Liver (tissue), 9 donors: ENCODE data around the gene OGFR. TPM values are rescaled to one million over a fixed set of nuclear protein-coding genes. Genes with fewer than 3 reads are reported as not detected.
A peak's percentile ranks its signal among the peaks of the same experiment; 100 is the strongest.

Source experiments
- DNase-seq: peaks from one replicate; pipeline ENCODE4 v3.0.0-alpha.2; 2017; ENCODE audit warnings: low spot score
- H3K27ac ChIP-seq, 2 donors: one replicate each; pipeline ENCODE4 v1.7.0; 2013; ENCODE audit warnings: inconsistent platforms in 2 of 2, low read length in 2 of 2, control low read depth in 1 of 2, low read depth in 1 of 2, mild to moderate bottlenecking in 1 of 2
- H3K27me3 ChIP-seq, 4 donors: one replicate each; pipeline versions ENCODE4 v1.6.1 to v1.7.0; 2013; ENCODE audit warnings: low read length in 3 of 4, inconsistent platforms in 1 of 4, mild to moderate bottlenecking in 1 of 4, moderate library complexity in 1 of 4; ENCODE audit not compliant: control insufficient read depth in 4 of 4, insufficient read depth in 4 of 4
- H3K36me3 ChIP-seq, 4 donors: one replicate each; pipeline versions ENCODE4 v1.6.1 to v1.7.0; 2013; ENCODE audit warnings: low read length in 3 of 4, mild to moderate bottlenecking in 3 of 4, low read depth in 1 of 4, moderate library complexity in 1 of 4; ENCODE audit not compliant: control insufficient read depth in 4 of 4, insufficient read depth in 3 of 4
- H3K4me1 ChIP-seq, 4 donors: one replicate each; pipeline versions ENCODE4 v1.6.1 to v1.7.0; 2013; ENCODE audit warnings: low read length in 3 of 4, mild to moderate bottlenecking in 3 of 4, moderate library complexity in 1 of 4; ENCODE audit not compliant: control insufficient read depth in 4 of 4, insufficient read depth in 4 of 4
- H3K4me3 ChIP-seq, 3 donors: one replicate each; pipeline versions ENCODE4 v1.6.1 to v1.7.0; 2013; ENCODE audit warnings: low read length in 3 of 3, control low read depth in 1 of 3, low read depth in 1 of 3, mild to moderate bottlenecking in 1 of 3
- H3K9ac ChIP-seq, 2 donors: one replicate each; pipeline ENCODE4 v1.7.0; 2013; ENCODE audit warnings: low read length in 2 of 2, mild to moderate bottlenecking in 2 of 2, moderate library complexity in 2 of 2, control low read depth in 1 of 2, low read depth in 1 of 2
- H3K9me3 ChIP-seq, 4 donors: one replicate each; pipeline versions ENCODE4 v1.6.1 to v1.7.0; 2013; ENCODE audit warnings: low read length in 3 of 4; ENCODE audit not compliant: control insufficient read depth in 4 of 4
- EGR1 ChIP-seq, 2 donors: IDR thresholded peaks; 2 replicates each; pipeline ENCODE4 v1.6.1; 2016 to 2018; ENCODE audit warnings: antibody characterized with exemption in 2 of 2, low read depth in 2 of 2
- FOXA1 ChIP-seq: IDR thresholded peaks from 2 replicates; pipeline ENCODE4 v1.6.1; 2016; ENCODE audit warnings: antibody characterized with exemption
- FOXA2 ChIP-seq: IDR thresholded peaks from 2 replicates; pipeline ENCODE4 v1.6.1; 2016; ENCODE audit warnings: antibody characterized with exemption
- GABPA ChIP-seq, 2 donors: IDR thresholded peaks in 1 of 2; conservative IDR thresholded peaks in 1 of 2; 2 replicates each; pipeline ENCODE4 v1.6.1; 2016; ENCODE audit warnings: antibody characterized with exemption in 2 of 2, mild to moderate bottlenecking in 1 of 2, moderate library complexity in 1 of 2
- HNF4A ChIP-seq, 2 donors: conservative IDR thresholded peaks; 2 replicates each; pipeline ENCODE4 v1.6.1; 2016; ENCODE audit warnings: antibody characterized with exemption in 2 of 2, mild to moderate bottlenecking in 2 of 2
- HNF4G ChIP-seq: IDR thresholded peaks from 2 replicates; pipeline ENCODE4 v1.6.1; 2016; ENCODE audit warnings: antibody characterized with exemption
- JUND ChIP-seq, 2 donors: IDR thresholded peaks; 2 replicates each; pipeline ENCODE4 v1.6.1; 2016; ENCODE audit warnings: antibody characterized with exemption in 2 of 2
- NR2F2 ChIP-seq: IDR thresholded peaks from 2 replicates; pipeline ENCODE4 v1.6.1; 2016; ENCODE audit warnings: antibody characterized with exemption
- RAD21 ChIP-seq, 2 donors: IDR thresholded peaks; 2 replicates each; pipeline ENCODE4 v1.6.1; 2016; ENCODE audit warnings: antibody characterized with exemption in 2 of 2, mild to moderate bottlenecking in 2 of 2
- RXRA ChIP-seq, 2 donors: IDR thresholded peaks; 2 replicates each; pipeline ENCODE4 v1.6.1; 2017 to 2018; ENCODE audit warnings: antibody characterized with exemption in 2 of 2, mild to moderate bottlenecking in 1 of 2
- SP1 ChIP-seq: IDR thresholded peaks from 2 replicates; pipeline ENCODE4 v1.6.1; 2018; ENCODE audit warnings: antibody characterized with exemption, mild to moderate bottlenecking
- TAF1 ChIP-seq: conservative IDR thresholded peaks from 2 replicates; pipeline ENCODE4 v1.6.1; 2016; ENCODE audit warnings: antibody characterized with exemption, mild to moderate bottlenecking
- YY1 ChIP-seq: IDR thresholded peaks from 2 replicates; pipeline ENCODE4 v1.6.1; 2016; ENCODE audit warnings: antibody characterized with exemption, mild to moderate bottlenecking
- WGBS: extraction: QIAGEN DNeasy Blood & Tissue Kit; methylation state at CpG from one replicate; pipeline ENCODE4 v1.1.7; 2013; 5-methylcytosine and 5-hydroxymethylcytosine counted together
- polyA plus RNA-seq, 2 donors: library from polyadenylated mRNA; stranded (reverse) in 1 of 2; unstranded in 1 of 2; fragments of 200-250 nt in 1 of 2; fragments of >200 nt in 1 of 2; fragmentation: Nextera tagmentation in 1 of 2; extraction: Ambion mirVana in 1 of 2; gene quantifications; one replicate each; pipeline versions ENCODE4 v1.2.1 to v1.2.3, GENCODE V29; 2013 to 2015
- total RNA-seq, 2 donors: library from RNA; depleted of rRNA; stranded (reverse); fragments of >200 nt; gene quantifications; one replicate each; pipeline ENCODE4 v1.2.3, GENCODE V29; 2014
- TF ChIP-seq, protein P1 (sequence below): fragments of 150-350 bp; IDR thresholded peaks from 2 replicates; pipeline ENCODE4 v1.5.1; 2017; ENCODE audit warnings: improper control_type of control experiment, low read depth, low read length; ENCODE audit not compliant: missing input control
- TF ChIP-seq, protein P2 (sequence below): IDR thresholded peaks from 2 replicates; pipeline ENCODE4 v1.6.1; 2016; ENCODE audit warnings: antibody characterized with exemption, mild to moderate bottlenecking
- TF ChIP-seq, protein P3 (sequence below): IDR thresholded peaks from 2 replicates; pipeline ENCODE4 v1.6.1; 2016; ENCODE audit warnings: antibody characterized with exemption
- TF ChIP-seq, protein P4 (sequence below): IDR thresholded peaks from 2 replicates; pipeline ENCODE4 v1.6.1; 2016; ENCODE audit warnings: antibody characterized with exemption
- TF ChIP-seq, protein P5 (sequence below): IDR thresholded peaks from 2 replicates; pipeline ENCODE4 v1.6.1; 2016; ENCODE audit warnings: antibody characterized with exemption
- donor health status: healthy.
- donor health status: healthy.
- donor health status: healthy.
- donor health status: healthy.
- donor health status: healthy.

The OGFR gene
- total and polyA plus RNA-seq, 4 donors: 5.9 to 59.4 (median 29.4) TPM

DNA sequence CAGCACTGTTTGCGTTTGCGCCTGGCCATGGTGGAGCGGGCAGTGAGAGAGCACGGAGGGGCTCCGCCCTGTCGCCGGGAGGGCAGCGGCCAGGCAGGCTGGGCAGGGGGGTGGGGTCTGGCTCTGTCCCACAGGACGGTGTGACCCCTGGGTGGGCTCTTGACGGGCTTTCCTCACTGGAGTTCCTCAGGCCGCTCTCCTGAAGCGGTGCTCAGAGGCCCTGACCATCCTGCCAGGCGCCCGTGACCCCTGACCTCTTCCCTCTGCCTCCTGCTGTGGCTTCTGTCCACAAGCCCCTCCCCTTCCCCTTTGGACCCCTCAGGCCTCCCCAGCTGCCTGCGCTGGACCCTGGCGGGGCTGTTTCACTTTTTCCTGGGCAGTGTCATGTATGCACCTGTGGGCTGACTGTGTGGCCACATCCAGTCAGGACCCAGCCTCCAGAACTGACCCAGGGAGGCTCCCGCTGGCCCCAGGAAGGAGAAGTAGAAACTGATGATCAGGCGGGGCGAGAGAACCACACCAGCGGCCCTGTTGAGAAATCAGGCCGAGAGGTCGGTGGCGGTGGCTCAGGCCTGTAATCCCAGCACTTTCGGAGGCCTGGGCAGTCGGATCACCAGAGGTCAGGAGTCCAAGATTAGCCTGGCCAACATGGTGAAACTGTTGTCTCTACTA lies 1.2 kb downstream of the OGFR start:
- peak overlapping the region; percentile 71 to 83 for H3K9ac ChIP-seq
- peak overlapping the region; percentile 62 to 94 (median 82) for H3K4me3 ChIP-seq
- H3K27ac ChIP-seq: peak overlapping the region; percentile 96
- peaks cover 17 to 46% (median 30%) of the 10 kb centered on the region in 4 donors for H3K4me1 ChIP-seq
- H3K9me3 ChIP-seq: no peaks in the 10 kb centered on the region
- no peaks in the 10 kb centered on the region for H3K27me3 ChIP-seq
- DNase-seq: peak; percentile 68
- 8% methylated on average over 25 of the region's 25 CpGs for WGBS
- H3K36me3 ChIP-seq: peaks cover 14 to 33% (median 25%) of the 10 kb centered on the region in 4 donors
- TF ChIP-seq EGR1 (IDR thresholded peaks at IDR 0.05; ENCODE audit: low read depth in 2 of 2): peak in 1 of 2 donors; percentile 26
- TF ChIP-seq, protein P1, sequence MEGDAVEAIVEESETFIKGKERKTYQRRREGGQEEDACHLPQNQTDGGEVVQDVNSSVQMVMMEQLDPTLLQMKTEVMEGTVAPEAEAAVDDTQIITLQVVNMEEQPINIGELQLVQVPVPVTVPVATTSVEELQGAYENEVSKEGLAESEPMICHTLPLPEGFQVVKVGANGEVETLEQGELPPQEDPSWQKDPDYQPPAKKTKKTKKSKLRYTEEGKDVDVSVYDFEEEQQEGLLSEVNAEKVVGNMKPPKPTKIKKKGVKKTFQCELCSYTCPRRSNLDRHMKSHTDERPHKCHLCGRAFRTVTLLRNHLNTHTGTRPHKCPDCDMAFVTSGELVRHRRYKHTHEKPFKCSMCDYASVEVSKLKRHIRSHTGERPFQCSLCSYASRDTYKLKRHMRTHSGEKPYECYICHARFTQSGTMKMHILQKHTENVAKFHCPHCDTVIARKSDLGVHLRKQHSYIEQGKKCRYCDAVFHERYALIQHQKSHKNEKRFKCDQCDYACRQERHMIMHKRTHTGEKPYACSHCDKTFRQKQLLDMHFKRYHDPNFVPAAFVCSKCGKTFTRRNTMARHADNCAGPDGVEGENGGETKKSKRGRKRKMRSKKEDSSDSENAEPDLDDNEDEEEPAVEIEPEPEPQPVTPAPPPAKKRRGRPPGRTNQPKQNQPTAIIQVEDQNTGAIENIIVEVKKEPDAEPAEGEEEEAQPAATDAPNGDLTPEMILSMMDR: no peak
- no peak for TF ChIP-seq YY1
- TF ChIP-seq GABPA (IDR thresholded peaks at IDR 0.05 in 1 of 2, conservative IDR thresholded peaks at IDR 0.05 in 1 of 2): peak in 1 of 2 donors; percentile 48
- TF ChIP-seq TAF1: no peak
- TF ChIP-seq, protein P2, sequence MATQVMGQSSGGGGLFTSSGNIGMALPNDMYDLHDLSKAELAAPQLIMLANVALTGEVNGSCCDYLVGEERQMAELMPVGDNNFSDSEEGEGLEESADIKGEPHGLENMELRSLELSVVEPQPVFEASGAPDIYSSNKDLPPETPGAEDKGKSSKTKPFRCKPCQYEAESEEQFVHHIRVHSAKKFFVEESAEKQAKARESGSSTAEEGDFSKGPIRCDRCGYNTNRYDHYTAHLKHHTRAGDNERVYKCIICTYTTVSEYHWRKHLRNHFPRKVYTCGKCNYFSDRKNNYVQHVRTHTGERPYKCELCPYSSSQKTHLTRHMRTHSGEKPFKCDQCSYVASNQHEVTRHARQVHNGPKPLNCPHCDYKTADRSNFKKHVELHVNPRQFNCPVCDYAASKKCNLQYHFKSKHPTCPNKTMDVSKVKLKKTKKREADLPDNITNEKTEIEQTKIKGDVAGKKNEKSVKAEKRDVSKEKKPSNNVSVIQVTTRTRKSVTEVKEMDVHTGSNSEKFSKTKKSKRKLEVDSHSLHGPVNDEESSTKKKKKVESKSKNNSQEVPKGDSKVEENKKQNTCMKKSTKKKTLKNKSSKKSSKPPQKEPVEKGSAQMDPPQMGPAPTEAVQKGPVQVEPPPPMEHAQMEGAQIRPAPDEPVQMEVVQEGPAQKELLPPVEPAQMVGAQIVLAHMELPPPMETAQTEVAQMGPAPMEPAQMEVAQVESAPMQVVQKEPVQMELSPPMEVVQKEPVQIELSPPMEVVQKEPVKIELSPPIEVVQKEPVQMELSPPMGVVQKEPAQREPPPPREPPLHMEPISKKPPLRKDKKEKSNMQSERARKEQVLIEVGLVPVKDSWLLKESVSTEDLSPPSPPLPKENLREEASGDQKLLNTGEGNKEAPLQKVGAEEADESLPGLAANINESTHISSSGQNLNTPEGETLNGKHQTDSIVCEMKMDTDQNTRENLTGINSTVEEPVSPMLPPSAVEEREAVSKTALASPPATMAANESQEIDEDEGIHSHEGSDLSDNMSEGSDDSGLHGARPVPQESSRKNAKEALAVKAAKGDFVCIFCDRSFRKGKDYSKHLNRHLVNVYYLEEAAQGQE: peak; percentile 57
- TF ChIP-seq HNF4A (conservative IDR thresholded peaks at IDR 0.05): peak; percentile 92 to 94
- peak; percentile 66 for TF ChIP-seq HNF4G
- TF ChIP-seq JUND (IDR thresholded peaks at IDR 0.05): peak in 1 of 2 donors; percentile 53
- peak; percentile 48 for TF ChIP-seq FOXA1
- TF ChIP-seq, protein P3, sequence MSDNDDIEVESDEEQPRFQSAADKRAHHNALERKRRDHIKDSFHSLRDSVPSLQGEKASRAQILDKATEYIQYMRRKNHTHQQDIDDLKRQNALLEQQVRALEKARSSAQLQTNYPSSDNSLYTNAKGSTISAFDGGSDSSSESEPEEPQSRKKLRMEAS: peak; percentile 88
- peak; percentile 26 to 29 for TF ChIP-seq RAD21 (IDR thresholded peaks at IDR 0.05)
- TF ChIP-seq SP1: peak; percentile 93
- no peak for TF ChIP-seq FOXA2
- peak; percentile 83 to 90 for TF ChIP-seq RXRA (IDR thresholded peaks at IDR 0.05)
- TF ChIP-seq NR2F2: peak; percentile 89
- TF ChIP-seq, protein P4, sequence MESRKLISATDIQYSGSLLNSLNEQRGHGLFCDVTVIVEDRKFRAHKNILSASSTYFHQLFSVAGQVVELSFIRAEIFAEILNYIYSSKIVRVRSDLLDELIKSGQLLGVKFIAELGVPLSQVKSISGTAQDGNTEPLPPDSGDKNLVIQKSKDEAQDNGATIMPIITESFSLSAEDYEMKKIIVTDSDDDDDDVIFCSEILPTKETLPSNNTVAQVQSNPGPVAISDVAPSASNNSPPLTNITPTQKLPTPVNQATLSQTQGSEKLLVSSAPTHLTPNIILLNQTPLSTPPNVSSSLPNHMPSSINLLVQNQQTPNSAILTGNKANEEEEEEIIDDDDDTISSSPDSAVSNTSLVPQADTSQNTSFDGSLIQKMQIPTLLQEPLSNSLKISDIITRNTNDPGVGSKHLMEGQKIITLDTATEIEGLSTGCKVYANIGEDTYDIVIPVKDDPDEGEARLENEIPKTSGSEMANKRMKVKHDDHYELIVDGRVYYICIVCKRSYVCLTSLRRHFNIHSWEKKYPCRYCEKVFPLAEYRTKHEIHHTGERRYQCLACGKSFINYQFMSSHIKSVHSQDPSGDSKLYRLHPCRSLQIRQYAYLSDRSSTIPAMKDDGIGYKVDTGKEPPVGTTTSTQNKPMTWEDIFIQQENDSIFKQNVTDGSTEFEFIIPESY: peak; percentile 87
- TF ChIP-seq, protein P5, sequence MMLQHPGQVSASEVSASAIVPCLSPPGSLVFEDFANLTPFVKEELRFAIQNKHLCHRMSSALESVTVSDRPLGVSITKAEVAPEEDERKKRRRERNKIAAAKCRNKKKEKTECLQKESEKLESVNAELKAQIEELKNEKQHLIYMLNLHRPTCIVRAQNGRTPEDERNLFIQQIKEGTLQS: no peak
